A549 (cell line): ENCODE data around the gene MYO3A. TPM values are rescaled to one million over a fixed set of nuclear protein-coding genes. Genes with fewer than 3 reads are reported as not detected.

Experiments
- ATAC-seq, 2 experiments: fragments of 200-7000 bp in 1 of 2; fragments of >200 bp in 1 of 2; cut with Nextera tagmentation in 1 of 2; cut with Tn5 transposase in 1 of 2; 3 replicates each; pipeline versions ENCODE4 v1.8.0 to v1.9.1; 2018 to 2020; ENCODE audit warnings: mild to moderate bottlenecking in 1 of 2, moderate library complexity in 1 of 2
- CTCF ChIA-PET: fragments of 300-600 bp; sonication (Branson Sonifier 250); formaldehyde crosslinking; extraction: SDS; loops from one replicate; lab custom pipeline; 2021; ENCODE audit warnings: antibody characterized with exemption, inconsistent platforms; lab: Yijun Ruan, JAX
- POLR2A ChIA-PET: fragments of 350-600 bp; formaldehyde crosslinking; extraction: SDS; loops from one replicate; lab custom pipeline; 2021; ENCODE audit warnings: antibody characterized with exemption, inconsistent platforms; lab: Yijun Ruan, JAX
- DNase-seq, 2 experiments: peaks; one replicate each; pipeline versions ENCODE4 v3.0.0 to v3.0.0-alpha.2; 2011 to 2016; ENCODE audit warnings: low read depth in 1 of 2, low spot score in 1 of 2
- FAIRE-seq: peaks from 2 replicates; lab custom pipeline; 2011; peaks lifted over from hg19 to GRCh38; lab: Jason Lieb, UNC
- H3K27ac ChIP-seq, 2 experiments: fragments of >200 bp; sonication (Bioruptor Twin); formaldehyde crosslinking; 3 replicates each; pipeline ENCODE4 v1.5.1; 2016 to 2017
- H3K4me1 ChIP-seq: fragments of >200 bp; sonication (Bioruptor Twin); formaldehyde crosslinking; 3 replicates; pipeline ENCODE4 v1.6.1; 2016
- H3K4me2 ChIP-seq: fragments of >200 bp; sonication (Bioruptor Twin); formaldehyde crosslinking; 3 replicates; pipeline ENCODE4 v1.6.1; 2016
- H3K4me3 ChIP-seq: fragments of >200 bp; sonication (Bioruptor Twin); formaldehyde crosslinking; 3 replicates; pipeline ENCODE4 v1.5.1; 2016
- H3K9me3 ChIP-seq: fragments of >200 bp; sonication (Bioruptor Twin); formaldehyde crosslinking; 3 replicates; pipeline ENCODE4 v1.6.1; 2016
- CBX8 ChIP-seq: fragments of 200-600 bp; sonication (generic); IDR thresholded peaks from 2 replicates; pipeline ENCODE4 v1.6.1; 2016
- CEBPB ChIP-seq, 2 experiments: fragments of >200 bp in 1 of 2; sonication (Bioruptor Twin) in 1 of 2; formaldehyde crosslinking in 1 of 2; IDR thresholded peaks; 2 replicates each; pipeline ENCODE4 v1.6.1; 2012 to 2016
- CHD2 ChIP-seq: fragments of 150-350 bp; IDR thresholded peaks from 2 replicates; pipeline ENCODE4 v1.6.1; 2014; ENCODE audit warnings: low read length; ENCODE audit not compliant: partially characterized antibody
- EP300 ChIP-seq, 2 experiments: fragments of >200 bp; sonication (Bioruptor Twin); formaldehyde crosslinking; IDR thresholded peaks; 2 replicates in 1 of 2; 3 replicates in 1 of 2; pipeline ENCODE4 v1.6.1; 2016 to 2017
- ESRRA ChIP-seq: fragments of 150-350 bp; IDR thresholded peaks from 2 replicates; pipeline ENCODE4 v1.6.1; 2014; ENCODE audit warnings: mild to moderate bottlenecking, low read length, borderline replicate concordance
- FOSB ChIP-seq: fragments of 250-450 bp; sonication (Bioruptor Pico); IDR thresholded peaks from 2 replicates; pipeline ENCODE4 v1.5.0; 2020; ENCODE audit warnings: mild to moderate bottlenecking, moderate library complexity
- FOXS1 ChIP-seq: fragments of 250-450 bp; sonication (Bioruptor Pico); IDR thresholded peaks from 2 replicates; pipeline ENCODE4 v1.5.0; 2020; ENCODE audit warnings: mild to moderate bottlenecking, moderate library complexity
- GATA3 ChIP-seq: IDR thresholded peaks from 2 replicates; pipeline ENCODE4 v1.6.1; 2012; ENCODE audit warnings: borderline replicate concordance
- HEYL ChIP-seq: fragments of 250-450 bp; sonication (Bioruptor Pico); IDR thresholded peaks from 2 replicates; pipeline ENCODE4 v1.8.0; 2021; ENCODE audit warnings: mild to moderate bottlenecking, moderate library complexity
- HOXB5 ChIP-seq: fragments of 250-450 bp; sonication (Bioruptor Pico); IDR thresholded peaks from 2 replicates; pipeline ENCODE4 v1.5.0; 2020; ENCODE audit warnings: mild to moderate bottlenecking, moderate library complexity
- MYC ChIP-seq: IDR thresholded peaks from 2 replicates; pipeline ENCODE4 v1.6.1; 2012; ENCODE audit warnings: mild to moderate bottlenecking, inconsistent platforms, low read length, improper control_type of control experiment, borderline replicate concordance
- NPAS2 ChIP-seq: fragments of 250-450 bp; sonication (Bioruptor Pico); IDR thresholded peaks from 2 replicates; pipeline ENCODE4 v1.8.0; 2022; ENCODE audit warnings: mild to moderate bottlenecking, moderate library complexity, borderline replicate concordance
- RAD21 ChIP-seq, 2 experiments: fragments of >200 bp in 1 of 2; sonication (Bioruptor Twin) in 1 of 2; formaldehyde crosslinking in 1 of 2; IDR thresholded peaks in 1 of 2; conservative IDR thresholded peaks in 1 of 2; 2 replicates in 1 of 2; 3 replicates in 1 of 2; pipeline ENCODE4 v1.6.1; 2012 to 2018; ENCODE audit warnings: inconsistent platforms in 1 of 2
- RARB ChIP-seq: fragments of 250-450 bp; sonication (Bioruptor Pico); IDR thresholded peaks from 2 replicates; pipeline ENCODE4 v1.8.0; 2021; ENCODE audit warnings: mild to moderate bottlenecking, moderate library complexity
- RCOR1 ChIP-seq: fragments of 150-350 bp; IDR thresholded peaks from 2 replicates; pipeline ENCODE4 v1.6.1; 2014; ENCODE audit warnings: antibody characterized with exemption, low read length, low read depth
- ZC3H11A ChIP-seq: fragments of 450-650 bp; IDR thresholded peaks from 2 replicates; pipeline ENCODE4 v1.6.1; 2014; ENCODE audit warnings: antibody characterized with exemption, mild to moderate bottlenecking
- ZFP36 ChIP-seq: fragments of 450-650 bp; IDR thresholded peaks from 2 replicates; pipeline ENCODE4 v1.6.1; 2014; ENCODE audit warnings: borderline replicate concordance; ENCODE audit not compliant: partially characterized antibody
- ZNF302 ChIP-seq: fragments of 250-450 bp; sonication (Bioruptor Pico); IDR thresholded peaks from 2 replicates; pipeline ENCODE4 v1.9.0; 2021; ENCODE audit warnings: inconsistent platforms, mild to moderate bottlenecking, moderate library complexity
- ZSCAN20 ChIP-seq: fragments of 250-450 bp; sonication (Bioruptor Pico); IDR thresholded peaks from 2 replicates; pipeline ENCODE4 v1.8.0; 2022; ENCODE audit warnings: mild to moderate bottlenecking, moderate library complexity
- WGBS: methylation state at CpG from one replicate; pipeline ENCODE4 v1.1.6; 2017; ENCODE audit errors: missing lambda C conversion rate; 5-methylcytosine and 5-hydroxymethylcytosine counted together
- polyA plus RNA-seq, 4 experiments: library from polyadenylated mRNA; depleted of rRNA in 3 of 4; stranded (reverse); fragments of >200 nt; fragmentation: RNase III in 1 of 4; extraction: RNeasy Plus Mini Kit Qiagen cat#74134 plus additional on column Dnase treatment in 1 of 4; gene quantifications; 2 replicates in 3 of 4; 3 replicates in 1 of 4; pipeline ENCODE4 v1.2.3, GENCODE V29; 2011 to 2017
- TF ChIP-seq, protein P1 (sequence below): fragments of >200 bp; sonication (Bioruptor Twin); formaldehyde crosslinking; IDR thresholded peaks from 2 replicates; pipeline ENCODE4 v1.6.1; 2016
- TF ChIP-seq, protein P2 (sequence below): fragments of 200-600 bp; sonication (generic); IDR thresholded peaks from 2 replicates; pipeline ENCODE4 v1.6.1; 2016; ENCODE audit warnings: antibody characterized with exemption, mild to moderate bottlenecking, moderate library complexity
- TF ChIP-seq, protein P3 (sequence below): fragments of 250-450 bp; sonication (Bioruptor Pico); IDR thresholded peaks from 2 replicates; pipeline ENCODE4 v1.5.0; 2020; ENCODE audit warnings: low read depth, mild to moderate bottlenecking, moderate library complexity
- TF ChIP-seq, protein P4 (sequence below): fragments of 150-350 bp; IDR thresholded peaks from 2 replicates; pipeline ENCODE4 v1.6.1; 2014; ENCODE audit warnings: low read depth, mild to moderate bottlenecking, low read length

MYO3A gene
- polyA plus RNA-seq, 2 of the 4 experiments (the other 2 are of a cell fraction), result not detected

DNA sequence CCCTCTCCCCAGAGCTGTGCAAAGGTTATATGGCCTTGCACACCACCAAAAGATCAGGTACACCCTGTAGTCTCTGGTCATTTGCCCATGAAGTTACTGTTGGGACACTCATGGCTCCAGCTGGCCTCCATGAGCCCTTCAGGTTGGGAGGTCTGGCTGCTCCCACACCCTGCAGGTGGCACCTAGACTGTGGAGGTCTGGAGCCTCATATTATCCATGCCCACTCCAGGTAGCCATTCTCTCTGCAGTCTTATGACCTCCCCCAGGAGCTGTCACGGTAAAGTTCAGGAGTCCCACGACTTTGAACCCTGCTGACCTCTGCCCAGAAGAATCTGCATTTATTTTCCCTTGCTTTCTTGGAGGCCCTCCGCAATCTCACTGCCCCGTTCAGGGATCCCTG is 243.3 kb downstream of the MYO3A start:
- H3K4me1 ChIP-seq, result no peaks in the 10 kb centered on the region
- CTCF ChIA-PET, result interaction anchor here (0.6 kb wide), 1 partner anchor 1200 kb away, joined by 3 read pairs; no protein-coding TSS in a partner anchor
- no peak overlapping the region for H3K4me3 ChIP-seq
- H3K9me3 ChIP-seq, result no peaks in the 10 kb centered on the region
- H3K27ac ChIP-seq, result no peak overlapping the region
- WGBS, result 20% methylated on average over 4 of the region's 4 CpGs
- TF ChIP-seq HOXB5 (CRISPR knock-in tag) (no peak), CBX8 (no peak), ESRRA (no peak), FOSB (CRISPR knock-in tag) (no peak), CHD2 (no peak), RAD21 (conservative IDR thresholded peaks at IDR 0.05 in 1 of 2, IDR thresholded peaks at IDR 0.05 in 1 of 2) (no peak), HEYL (no peak), GATA3 (no peak), NPAS2 (CRISPR knock-in tag) (no peak), FOXS1 (no peak), RCOR1 (no peak), ZFP36 (no peak), ZC3H11A (no peak), RARB (no peak)
- TF ChIP-seq, protein P1, sequence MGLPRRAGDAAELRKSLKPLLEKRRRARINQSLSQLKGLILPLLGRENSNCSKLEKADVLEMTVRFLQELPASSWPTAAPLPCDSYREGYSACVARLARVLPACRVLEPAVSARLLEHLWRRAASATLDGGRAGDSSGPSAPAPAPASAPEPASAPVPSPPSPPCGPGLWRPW, result no peak
- TF ChIP-seq, protein P2, sequence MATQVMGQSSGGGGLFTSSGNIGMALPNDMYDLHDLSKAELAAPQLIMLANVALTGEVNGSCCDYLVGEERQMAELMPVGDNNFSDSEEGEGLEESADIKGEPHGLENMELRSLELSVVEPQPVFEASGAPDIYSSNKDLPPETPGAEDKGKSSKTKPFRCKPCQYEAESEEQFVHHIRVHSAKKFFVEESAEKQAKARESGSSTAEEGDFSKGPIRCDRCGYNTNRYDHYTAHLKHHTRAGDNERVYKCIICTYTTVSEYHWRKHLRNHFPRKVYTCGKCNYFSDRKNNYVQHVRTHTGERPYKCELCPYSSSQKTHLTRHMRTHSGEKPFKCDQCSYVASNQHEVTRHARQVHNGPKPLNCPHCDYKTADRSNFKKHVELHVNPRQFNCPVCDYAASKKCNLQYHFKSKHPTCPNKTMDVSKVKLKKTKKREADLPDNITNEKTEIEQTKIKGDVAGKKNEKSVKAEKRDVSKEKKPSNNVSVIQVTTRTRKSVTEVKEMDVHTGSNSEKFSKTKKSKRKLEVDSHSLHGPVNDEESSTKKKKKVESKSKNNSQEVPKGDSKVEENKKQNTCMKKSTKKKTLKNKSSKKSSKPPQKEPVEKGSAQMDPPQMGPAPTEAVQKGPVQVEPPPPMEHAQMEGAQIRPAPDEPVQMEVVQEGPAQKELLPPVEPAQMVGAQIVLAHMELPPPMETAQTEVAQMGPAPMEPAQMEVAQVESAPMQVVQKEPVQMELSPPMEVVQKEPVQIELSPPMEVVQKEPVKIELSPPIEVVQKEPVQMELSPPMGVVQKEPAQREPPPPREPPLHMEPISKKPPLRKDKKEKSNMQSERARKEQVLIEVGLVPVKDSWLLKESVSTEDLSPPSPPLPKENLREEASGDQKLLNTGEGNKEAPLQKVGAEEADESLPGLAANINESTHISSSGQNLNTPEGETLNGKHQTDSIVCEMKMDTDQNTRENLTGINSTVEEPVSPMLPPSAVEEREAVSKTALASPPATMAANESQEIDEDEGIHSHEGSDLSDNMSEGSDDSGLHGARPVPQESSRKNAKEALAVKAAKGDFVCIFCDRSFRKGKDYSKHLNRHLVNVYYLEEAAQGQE, result no peak
- TF ChIP-seq, protein P3, sequence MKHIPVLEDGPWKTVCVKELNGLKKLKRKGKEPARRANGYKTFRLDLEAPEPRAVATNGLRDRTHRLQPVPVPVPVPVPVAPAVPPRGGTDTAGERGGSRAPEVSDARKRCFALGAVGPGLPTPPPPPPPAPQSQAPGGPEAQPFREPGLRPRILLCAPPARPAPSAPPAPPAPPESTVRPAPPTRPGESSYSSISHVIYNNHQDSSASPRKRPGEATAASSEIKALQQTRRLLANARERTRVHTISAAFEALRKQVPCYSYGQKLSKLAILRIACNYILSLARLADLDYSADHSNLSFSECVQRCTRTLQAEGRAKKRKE, result no peak
- TF ChIP-seq, protein P4, sequence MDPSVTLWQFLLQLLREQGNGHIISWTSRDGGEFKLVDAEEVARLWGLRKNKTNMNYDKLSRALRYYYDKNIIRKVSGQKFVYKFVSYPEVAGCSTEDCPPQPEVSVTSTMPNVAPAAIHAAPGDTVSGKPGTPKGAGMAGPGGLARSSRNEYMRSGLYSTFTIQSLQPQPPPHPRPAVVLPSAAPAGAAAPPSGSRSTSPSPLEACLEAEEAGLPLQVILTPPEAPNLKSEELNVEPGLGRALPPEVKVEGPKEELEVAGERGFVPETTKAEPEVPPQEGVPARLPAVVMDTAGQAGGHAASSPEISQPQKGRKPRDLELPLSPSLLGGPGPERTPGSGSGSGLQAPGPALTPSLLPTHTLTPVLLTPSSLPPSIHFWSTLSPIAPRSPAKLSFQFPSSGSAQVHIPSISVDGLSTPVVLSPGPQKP, result no peak
- no peak for DNase-seq
- POLR2A ChIA-PET, result no interaction called here
- no peak for ATAC-seq
- no peak for FAIRE-seq
- no peak overlapping the region for H3K4me2 ChIP-seq

DNA sequence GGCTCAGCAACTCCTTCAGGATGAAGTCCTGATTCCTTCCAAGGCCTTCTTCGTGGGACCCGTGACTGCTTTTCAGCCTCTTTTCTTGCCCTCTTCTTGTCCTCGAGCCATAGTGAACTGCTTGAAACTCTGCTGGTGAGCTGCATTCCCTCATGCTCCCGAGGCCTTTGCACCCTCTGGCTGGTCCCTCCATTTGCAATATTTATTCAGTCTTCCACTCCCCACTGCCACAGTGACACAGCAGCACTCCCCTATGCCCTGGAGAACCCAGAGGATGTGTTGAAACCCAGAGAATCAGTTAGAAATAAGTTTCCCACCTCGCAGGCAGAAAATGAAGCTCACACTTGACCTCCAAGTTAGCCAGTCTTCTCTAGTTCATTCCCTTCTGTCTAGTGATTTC is 260.2 kb downstream of the MYO3A start:
- CTCF ChIA-PET, result no interaction called here
- no peak for FAIRE-seq
- WGBS, result 16% methylated on average over 5 of the region's 5 CpGs
- no peak overlapping the region for H3K4me3 ChIP-seq
- H3K4me1 ChIP-seq, result no peaks in the 10 kb centered on the region
- POLR2A ChIA-PET, result no interaction called here
- H3K27ac ChIP-seq, result no peak overlapping the region
- DNase-seq, result no peak
- no peak for ATAC-seq
- H3K4me2 ChIP-seq, result no peak overlapping the region
- no peak for TF ChIP-seq ZSCAN20 (CRISPR knock-in tag)
- TF ChIP-seq EP300 (IDR thresholded peaks at IDR 0.05), result no peak
- no peak for TF ChIP-seq CEBPB (IDR thresholded peaks at IDR 0.05)
- TF ChIP-seq, protein P4, result no peak
- no peak for TF ChIP-seq CHD2
- TF ChIP-seq MYC, result no peak
- no peak for TF ChIP-seq ZNF302 (CRISPR knock-in tag)
- no peaks in the 10 kb centered on the region for H3K9me3 ChIP-seq
